ENCODE data around the gene RAP2A.

- no peak for TF ChIP-seq POLR2AphosphoS5 (IDR thresholded peaks at IDR 0.05; ENCODE audit: low read depth, low read length)
- TF ChIP-seq, protein P1, sequence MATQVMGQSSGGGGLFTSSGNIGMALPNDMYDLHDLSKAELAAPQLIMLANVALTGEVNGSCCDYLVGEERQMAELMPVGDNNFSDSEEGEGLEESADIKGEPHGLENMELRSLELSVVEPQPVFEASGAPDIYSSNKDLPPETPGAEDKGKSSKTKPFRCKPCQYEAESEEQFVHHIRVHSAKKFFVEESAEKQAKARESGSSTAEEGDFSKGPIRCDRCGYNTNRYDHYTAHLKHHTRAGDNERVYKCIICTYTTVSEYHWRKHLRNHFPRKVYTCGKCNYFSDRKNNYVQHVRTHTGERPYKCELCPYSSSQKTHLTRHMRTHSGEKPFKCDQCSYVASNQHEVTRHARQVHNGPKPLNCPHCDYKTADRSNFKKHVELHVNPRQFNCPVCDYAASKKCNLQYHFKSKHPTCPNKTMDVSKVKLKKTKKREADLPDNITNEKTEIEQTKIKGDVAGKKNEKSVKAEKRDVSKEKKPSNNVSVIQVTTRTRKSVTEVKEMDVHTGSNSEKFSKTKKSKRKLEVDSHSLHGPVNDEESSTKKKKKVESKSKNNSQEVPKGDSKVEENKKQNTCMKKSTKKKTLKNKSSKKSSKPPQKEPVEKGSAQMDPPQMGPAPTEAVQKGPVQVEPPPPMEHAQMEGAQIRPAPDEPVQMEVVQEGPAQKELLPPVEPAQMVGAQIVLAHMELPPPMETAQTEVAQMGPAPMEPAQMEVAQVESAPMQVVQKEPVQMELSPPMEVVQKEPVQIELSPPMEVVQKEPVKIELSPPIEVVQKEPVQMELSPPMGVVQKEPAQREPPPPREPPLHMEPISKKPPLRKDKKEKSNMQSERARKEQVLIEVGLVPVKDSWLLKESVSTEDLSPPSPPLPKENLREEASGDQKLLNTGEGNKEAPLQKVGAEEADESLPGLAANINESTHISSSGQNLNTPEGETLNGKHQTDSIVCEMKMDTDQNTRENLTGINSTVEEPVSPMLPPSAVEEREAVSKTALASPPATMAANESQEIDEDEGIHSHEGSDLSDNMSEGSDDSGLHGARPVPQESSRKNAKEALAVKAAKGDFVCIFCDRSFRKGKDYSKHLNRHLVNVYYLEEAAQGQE (IDR thresholded peaks at IDR 0.05; ENCODE audit: insufficient read depth in 1 of 2, low read depth in 2 of 2, low read length in 2 of 2): no peak
Measured at GRCh38 chr13:97431171-97431764, 2.7 kb upstream of the RAP2A start.

All from PFSK-1 (cell line).